OCI-LY1 (cell line): ENCODE results near the gene FAM219B.

Experiments
- CTCF ChIP-seq: fragments of 200-600 bp; sonication (generic), shearing (Covaris generic); IDR thresholded peaks from 2 replicates; pipeline ENCODE4 v1.5.1; 2017; ENCODE audit warnings: mild to moderate bottlenecking, antibody characterized with exemption, low read length, moderate library complexity, mixed read lengths
- EZH2 ChIP-seq: fragments of 200-600 bp; sonication (generic), shearing (Covaris generic); IDR thresholded peaks from 2 replicates; pipeline ENCODE4 v1.8.0; 2017; ENCODE audit warnings: borderline replicate concordance, mixed run types, mild to moderate bottlenecking, antibody characterized with exemption, low read length, moderate library complexity, mixed read lengths

GRCh38 chr15:74873036-74873755, 33.5 kb downstream of the FAM219B start, which contains the start of gene SCAMP2:
- TF ChIP-seq CTCF (no peak), EZH2 (no peak)
